CD14-positive monocyte (primary cell): ENCODE measurements around the gene BUB1. TPM values are rescaled to one million over a fixed set of nuclear protein-coding genes. Genes with fewer than 3 reads are reported as not detected.

Experiments used
- DNase-seq, 3 donors: peaks; one replicate each; pipeline ENCODE4 v3.0.0-alpha.2; 2011 to 2022
- H2AFZ ChIP-seq: 2 replicates; pipeline ENCODE4 v1.6.0; 2012; ENCODE audit warnings: mild to moderate bottlenecking, low read depth, low read length, inconsistent platforms; ENCODE audit not compliant: insufficient read depth, poor library complexity, severe bottlenecking
- H3K27ac ChIP-seq, 2 donors: 1 replicate in 1 of 2; 2 replicates in 1 of 2; pipeline ENCODE4 v1.5.1; 2012 to 2013; ENCODE audit warnings: low read length in 2 of 2, control low read depth in 1 of 2, inconsistent platforms in 1 of 2, low read depth in 1 of 2, mild to moderate bottlenecking in 1 of 2
- H3K27me3 ChIP-seq, 2 donors: one replicate each; pipeline versions ENCODE4 v1.6.0 to v1.6.1; 2011 to 2013; ENCODE audit warnings: low read length in 2 of 2; ENCODE audit not compliant: control insufficient read depth in 2 of 2, insufficient read depth in 2 of 2
- H3K36me3 ChIP-seq, 2 donors: replicated peaks in 1 of 2; 1 replicate in 1 of 2; 2 replicates in 1 of 2; pipeline versions ENCODE4 v1.5.1 to v1.6.1; 2012 to 2013; ENCODE audit warnings: low read length in 2 of 2, control low read depth in 1 of 2, inconsistent platforms in 1 of 2, mild to moderate bottlenecking in 1 of 2; ENCODE audit not compliant: insufficient read depth in 2 of 2, control insufficient read depth in 1 of 2
- H3K4me1 ChIP-seq, 2 donors: 1 replicate in 1 of 2; 2 replicates in 1 of 2; pipeline versions ENCODE4 v1.5.1 to v1.6.1; 2012 to 2013; ENCODE audit warnings: low read length in 2 of 2, control low read depth in 1 of 2, inconsistent platforms in 1 of 2, mild to moderate bottlenecking in 1 of 2, moderate library complexity in 1 of 2; ENCODE audit not compliant: insufficient read depth in 2 of 2, control insufficient read depth in 1 of 2
- H3K4me2 ChIP-seq: replicated peaks from 2 replicates; pipeline ENCODE3; 2012; ENCODE audit warnings: low read length, moderate library complexity, mild to moderate bottlenecking; ENCODE audit not compliant: poor library complexity, severe bottlenecking; ENCODE audit errors: extremely low read depth
- H3K4me3 ChIP-seq, 3 experiments: fragments of 200-600 bp in 1 of 3; sonication (generic) in 1 of 3; replicated peaks in 1 of 3; 1 replicate in 2 of 3; 2 replicates in 1 of 3; pipeline ENCODE4 v1.5.1; 2011 to 2013; ENCODE audit warnings: low read length in 3 of 3, mild to moderate bottlenecking in 3 of 3, control low read depth in 2 of 3, low read depth in 2 of 3, inconsistent platforms in 1 of 3, moderate library complexity in 1 of 3
- H3K79me2 ChIP-seq: 2 replicates; pipeline ENCODE4 v1.6.0; 2012; ENCODE audit warnings: mild to moderate bottlenecking, control low read depth, inconsistent platforms, low read length, moderate library complexity; ENCODE audit not compliant: insufficient read depth
- H3K9ac ChIP-seq: 2 replicates; pipeline ENCODE4 v1.6.0; 2017; ENCODE audit warnings: low read length, mild to moderate bottlenecking; ENCODE audit not compliant: insufficient read depth, poor library complexity, severe bottlenecking
- H3K9me3 ChIP-seq, 2 donors: replicated peaks in 1 of 2; 1 replicate in 1 of 2; 2 replicates in 1 of 2; pipeline versions ENCODE4 v1.5.1 to v1.6.1; 2012 to 2013; ENCODE audit warnings: low read length in 2 of 2, control low read depth in 1 of 2; ENCODE audit not compliant: control insufficient read depth in 1 of 2, insufficient read depth in 1 of 2
- H4K20me1 ChIP-seq: 2 replicates; pipeline ENCODE4 v1.6.0; 2012; ENCODE audit warnings: mild to moderate bottlenecking, low read length, control low read depth, moderate library complexity; ENCODE audit not compliant: insufficient read depth
- H3K27ac Mint-ChIP-seq, 7 donors: one replicate each; pipeline ENCODE4 v1.8.0; 2020; ENCODE audit warnings: mild to moderate bottlenecking in 7 of 7, mixed read lengths in 7 of 7, moderate library complexity in 6 of 7, inconsistent platforms in 2 of 7
- H3K27me3 Mint-ChIP-seq, 3 donors: one replicate each; pipeline ENCODE4 v1.8.0; 2021 to 2022; ENCODE audit warnings: low read depth in 3 of 3, mild to moderate bottlenecking in 3 of 3, mixed read lengths in 3 of 3, moderate library complexity in 3 of 3, inconsistent platforms in 1 of 3
- H3K36me3 Mint-ChIP-seq, 2 donors: one replicate each; pipeline ENCODE4 v1.8.0; 2020; ENCODE audit warnings: mixed read lengths in 2 of 2, inconsistent platforms in 1 of 2, mild to moderate bottlenecking in 1 of 2
- H3K4me1 Mint-ChIP-seq: one replicate; pipeline ENCODE4 v1.8.0; 2020; ENCODE audit warnings: mild to moderate bottlenecking, mixed read lengths
- H3K4me3 Mint-ChIP-seq, 2 donors: one replicate each; pipeline ENCODE4 v1.8.0; 2020; ENCODE audit warnings: mild to moderate bottlenecking in 2 of 2, mixed read lengths in 2 of 2, moderate library complexity in 1 of 2
- H3K9me3 Mint-ChIP-seq, 7 donors: one replicate each; pipeline ENCODE4 v1.8.0; 2020 to 2022; ENCODE audit warnings: mixed read lengths in 7 of 7, mild to moderate bottlenecking in 6 of 7, moderate library complexity in 6 of 7, inconsistent platforms in 2 of 7
- CTCF ChIP-seq: fragments of 200-600 bp; IDR thresholded peaks from one replicate; pipeline ENCODE4 v1.8.0; 2022; ENCODE audit warnings: antibody characterized with exemption, mild to moderate bottlenecking
- whole genome bisulfite sequencing: methylation state at CpG from one replicate; pipeline ENCODE4 v1.1.5; 2013; ENCODE audit warnings: missing lambda C conversion rate; ENCODE audit not compliant: insufficient coverage; 5-methylcytosine and 5-hydroxymethylcytosine counted together
- intact Hi-C, 2 donors: fragments of 100-400 bp; cut with micrococcal nuclease; formaldehyde crosslinking; loops; one replicate each; pipeline versions ENCODE4 v1.15.0 to v1.15.1; 2023
- polyA plus RNA-seq, 3 donors: library from polyadenylated mRNA; depleted of rRNA in 1 of 3; unstranded in 2 of 3; stranded (reverse) in 1 of 3; fragments of 300-500 nt in 2 of 3; fragments of >200 nt in 1 of 3; fragmentation: Illumina TruSeq in 2 of 3; gene quantifications; 1 replicate in 2 of 3; 2 replicates in 1 of 3; pipeline ENCODE4 v1.2.3, GENCODE V29; 2012 to 2021

Gene BUB1
- polyA plus RNA-seq, 3 donors = 0.11 to 0.30 (median 0.24) TPM

- Histone ChIP-seq H3K4me1 (peaks cover 31 to 44% of the 10 kb centered on the region in 2 donors), H3K9ac (no peak overlapping the region), H3K9me3 (no peaks in the 10 kb centered on the region), H3K27ac (no peak overlapping the region), H2AFZ (no peak overlapping the region), H4K20me1 (no peaks in the 10 kb centered on the region), H3K4me3 (no peak overlapping the region), H3K36me3 (no peaks in the 10 kb centered on the region), H3K4me2 (no peak overlapping the region), H3K79me2 (no peaks in the 10 kb centered on the region), H3K27me3 (no peaks in the 10 kb centered on the region)
- Mint-ChIP-seq H3K9me3 (peaks cover 0 to 4% (median 0%) of the 10 kb centered on the region in 7 donors), H3K36me3 (no peaks in the 10 kb centered on the region), H3K27ac (no peak overlapping the region), H3K4me3 (no peak overlapping the region), H3K27me3 (peaks cover 2 to 10% (median 3%) of the 10 kb centered on the region in 3 donors), H3K4me1 (peaks cover 41% of the 10 kb centered on the region)
- intact Hi-C loops = no loop called here
- no peak for TF ChIP-seq CTCF
- no CpG with 5 or more reads among the region's 1 CpG for WGBS
- no peak for DNase-seq
These were observed 34.9 kb upstream of the BUB1 start for GRCh38 chr2:110712737-110713136.

DNA sequence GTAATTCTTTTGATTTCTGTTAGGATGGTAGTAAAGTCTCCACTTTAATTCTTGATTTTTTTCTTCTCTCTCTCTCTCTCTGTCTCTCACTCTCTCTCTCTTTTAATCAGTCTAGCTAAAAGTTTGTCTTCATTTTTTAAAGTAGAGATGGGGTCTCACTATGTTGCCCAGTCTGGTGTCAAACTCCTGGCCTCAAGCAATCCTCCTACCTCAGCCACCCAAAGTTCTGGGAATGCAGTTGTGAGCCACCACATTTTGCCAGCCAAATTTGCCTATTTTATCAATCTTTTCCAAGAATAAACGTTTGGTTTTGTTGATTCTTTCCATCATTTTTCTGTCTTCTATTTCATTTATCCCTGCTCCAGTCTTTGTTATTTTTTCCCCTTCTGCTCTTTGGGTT is 30.6 kb upstream of the BUB1 start:
- H3K4me1 Mint-ChIP-seq = peaks cover 41% of the 10 kb centered on the region
- TF ChIP-seq CTCF = no peak
- peaks cover 29 to 45% of the 10 kb centered on the region in 2 donors for H3K4me1 ChIP-seq
- no CpG with 5 or more reads among the region's 1 CpG for WGBS
- H3K36me3 ChIP-seq = no peaks in the 10 kb centered on the region
- peak overlapping the region; percentile 27 to 79 (median 75) for H3K27ac Mint-ChIP-seq
- no peak overlapping the region for H3K4me2 ChIP-seq
- peaks cover 0 to 3% (median 0%) of the 10 kb centered on the region in 7 donors for H3K9me3 Mint-ChIP-seq
- H2AFZ ChIP-seq = peak overlapping the region; percentile 24
- no peaks in the 10 kb centered on the region for H3K79me2 ChIP-seq
- peaks cover 2 to 5% (median 2%) of the 10 kb centered on the region in 3 donors for H3K27me3 Mint-ChIP-seq
- H3K4me3 Mint-ChIP-seq = no peak overlapping the region
- H3K36me3 Mint-ChIP-seq = no peaks in the 10 kb centered on the region
- no peak for DNase-seq
- intact Hi-C loops = no loop called here
- no peaks in the 10 kb centered on the region for H3K9me3 ChIP-seq
- H3K4me3 ChIP-seq = peak overlapping the region in 1 of 3 experiments; percentile 6
- H3K9ac ChIP-seq = no peak overlapping the region
- peak overlapping the region in 1 of 2 donors; percentile 66 for H3K27ac ChIP-seq
- no peaks in the 10 kb centered on the region for H4K20me1 ChIP-seq
- H3K27me3 ChIP-seq = no peaks in the 10 kb centered on the region
